Peyer's patch (tissue), 4 donors: ENCODE data around the gene SELENOI.

ENCODE experiments used
- CTCF ChIP-seq, 6 experiments: fragments of 450-650 bp in 4 of 6; fragments of 200-600 bp in 2 of 6; sonication (generic) in 1 of 6; IDR thresholded peaks; one replicate each; pipeline ENCODE4 v1.5.1; 2017 to 2019; ENCODE audit warnings: antibody characterized with exemption in 6 of 6, mild to moderate bottlenecking in 3 of 6, moderate library complexity in 1 of 6
- POLR2A ChIP-seq, 2 donors: fragments of 450-650 bp; IDR thresholded peaks; one replicate each; pipeline ENCODE4 v1.5.1; 2017; ENCODE audit warnings: antibody characterized with exemption in 2 of 2, mild to moderate bottlenecking in 2 of 2, moderate library complexity in 2 of 2

GRCh38 chr2:26314243-26314642 lies 31.7 kb upstream of the SELENOI start:
- TF ChIP-seq POLR2A (IDR thresholded peaks at IDR 0.05) (no peak), CTCF (IDR thresholded peaks at IDR 0.05) (no peak)
